Small intestine (tissue), 7 donors: ENCODE measurements around the gene SESTD1. TPM values are rescaled to one million over a fixed set of nuclear protein-coding genes. Genes with fewer than 3 reads are reported as not detected.
A peak's percentile ranks its signal among the peaks of the same experiment; 100 is the strongest.
"Not testable (repeated sequence)": the region's sequence is repeated elsewhere in the genome, so short reads cannot be mapped to it uniquely, and the experiment has no call there.

ENCODE experiments used
- DNase-seq, 2 donors: peaks; one replicate each; pipeline versions ENCODE4 v3.0.0 to v3.0.0-alpha.2; 2013
- FAIRE-seq: peaks from 2 replicates; lab custom pipeline; 2012; peaks lifted over from hg19 to GRCh38; lab: Jason Lieb, UNC
- H3K27ac ChIP-seq, 3 donors: one replicate each; pipeline ENCODE4 v1.5.1; 2013; ENCODE audit warnings: low read length in 2 of 3, mild to moderate bottlenecking in 2 of 3, control low read depth in 1 of 3, inconsistent platforms in 1 of 3, low read depth in 1 of 3, moderate library complexity in 1 of 3
- H3K27me3 ChIP-seq, 3 donors: one replicate each; pipeline ENCODE4 v1.6.1; 2013; ENCODE audit warnings: low read length in 3 of 3, inconsistent platforms in 1 of 3; ENCODE audit not compliant: control insufficient read depth in 3 of 3, insufficient read depth in 3 of 3
- H3K36me3 ChIP-seq, 3 donors: one replicate each; pipeline ENCODE4 v1.6.1; 2013; ENCODE audit warnings: low read length in 3 of 3, inconsistent platforms in 1 of 3, low read depth in 1 of 3, mild to moderate bottlenecking in 1 of 3, moderate library complexity in 1 of 3; ENCODE audit not compliant: control insufficient read depth in 3 of 3, insufficient read depth in 2 of 3
- H3K4me1 ChIP-seq, 3 donors: one replicate each; pipeline ENCODE4 v1.6.1; 2013; ENCODE audit warnings: low read length in 2 of 3, inconsistent platforms in 1 of 3, low read depth in 1 of 3, mild to moderate bottlenecking in 1 of 3, moderate library complexity in 1 of 3; ENCODE audit not compliant: control insufficient read depth in 3 of 3, insufficient read depth in 2 of 3
- H3K4me3 ChIP-seq, 3 donors: one replicate each; pipeline ENCODE4 v1.5.1; 2013; ENCODE audit warnings: low read length in 3 of 3, control low read depth in 1 of 3, inconsistent platforms in 1 of 3, low read depth in 1 of 3, mild to moderate bottlenecking in 1 of 3, moderate library complexity in 1 of 3
- H3K9me3 ChIP-seq, 2 donors: one replicate each; pipeline ENCODE4 v1.6.1; 2013; ENCODE audit warnings: low read depth in 1 of 2, low read length in 1 of 2; ENCODE audit not compliant: control insufficient read depth in 2 of 2, insufficient read depth in 1 of 2
- WGBS, 3 donors: extraction: QIAGEN DNeasy Blood & Tissue Kit; methylation state at CpG; one replicate each; pipeline ENCODE4 v1.1.7; 2013; 5-methylcytosine and 5-hydroxymethylcytosine counted together
- polyA plus RNA-seq, 4 donors: library from polyadenylated mRNA; stranded (reverse) in 3 of 4; unstranded in 1 of 4; fragments of 200-250 nt in 3 of 4; fragments of 120-200 nt in 1 of 4; gene quantifications; one replicate each; pipeline versions ENCODE4 v1.2.1 to v1.2.3, GENCODE V29; 2013
- donor health status: healthy with polysubstance abuse.
- donor health status: control.
- donor health status: control.
- donor health status: Bipolar disorder and iron deficiency.
- donor health status: healthy.

Gene SESTD1
- polyA plus RNA-seq, 4 donors, result 10.9 to 33.2 (median 14.6) TPM

- no peak overlapping the region for H3K4me3 ChIP-seq
- peaks cover 0 to 9% of the 10 kb centered on the region in 2 donors for H3K9me3 ChIP-seq
- DNase-seq, result peak in 1 of 2 donors; percentile 24
- no peak overlapping the region for H3K27ac ChIP-seq
- H3K27me3 ChIP-seq, result no peaks in the 10 kb centered on the region
- H3K4me1 ChIP-seq, result no peaks in the 10 kb centered on the region
- no peaks in the 10 kb centered on the region for H3K36me3 ChIP-seq
- 14 to 67% (median 37%) methylated on average over 2 of the region's 2 CpGs for WGBS, 3 donors
- FAIRE-seq, result no peak
These were observed 195.5 kb downstream of the SESTD1 start for GRCh38 chr2:179068991-179069643.

- Histone ChIP-seq H3K9me3 (no peaks in the 10 kb centered on the region), H3K36me3 (no peaks in the 10 kb centered on the region), H3K4me3 (no peak overlapping the region), H3K4me1 (no peaks in the 10 kb centered on the region), H3K27me3 (no peaks in the 10 kb centered on the region), H3K27ac (no peak overlapping the region)
- WGBS, 3 donors, result 82 to 91% (median 89%) methylated on average over 2 of the region's 2 CpGs
- no peak for FAIRE-seq
- DNase-seq, result no peak
These were observed 205.5 kb downstream of the SESTD1 start for GRCh38 chr2:179059026-179059700.

- H3K27ac ChIP-seq, result no peak overlapping the region
- no peaks in the 10 kb centered on the region for H3K36me3 ChIP-seq
- FAIRE-seq (no peak), DNase-seq (no peak)
- H3K9me3 ChIP-seq, result no peaks in the 10 kb centered on the region
- H3K27me3 ChIP-seq, result no peaks in the 10 kb centered on the region
- H3K4me1 ChIP-seq, result no peaks in the 10 kb centered on the region
- H3K4me3 ChIP-seq, result no peak overlapping the region
- 75 to 83% (median 77%) methylated on average over 5 of the region's 5 CpGs for WGBS, 3 donors
These were observed 206.9 kb downstream of the SESTD1 start for GRCh38 chr2:179057737-179058136.

- not testable (repeated sequence) for H3K4me3 ChIP-seq, DNase-seq, H3K27ac ChIP-seq, H3K9me3 ChIP-seq, H3K36me3 ChIP-seq, H3K27me3 ChIP-seq, H3K4me1 ChIP-seq, FAIRE-seq
- WGBS, 3 donors, result 81 to 91% (median 90%) methylated on average over 3 of the region's 3 CpGs
These were observed 211.1 kb downstream of the SESTD1 start for GRCh38 chr2:179053568-179053967.

Other genes starting within 250 kb of the SESTD1 start
- 1 to 10 TPM in 1 of 4 donors, under 1 TPM in 2, not detected in 1; 0.27 to 2.5 (median 0.27) TPM for gene CCDC141, start 214.7 kb downstream of the SESTD1 start, polyA plus RNA-seq